ENCODE data around the gene FCN2.

GRCh38 chr9:134916161-134916665 is 35.6 kb downstream of the FCN2 start:
- TF ChIP-seq CTCF (IDR thresholded peaks at IDR 0.05; ENCODE audit: poor library complexity), result no peak
- TF ChIP-seq EZH2 (IDR thresholded peaks at IDR 0.05; ENCODE audit: borderline replicate concordance), result no peak
- no peak for TF ChIP-seq EZH2phosphoT487 (IDR thresholded peaks at IDR 0.05; ENCODE audit: low read depth, severe bottlenecking, unreplicated experiment)

Data from hepatocyte (in vitro differentiated cells).